Colonic mucosa (tissue), 4 donors: ENCODE measurements around the gene FAM98C. TPM values are rescaled to one million over a fixed set of nuclear protein-coding genes. Genes with fewer than 3 reads are reported as not detected.
A peak's percentile ranks its signal among the peaks of the same experiment; 100 is the strongest.

Source experiments
- DNase-seq: peaks from one replicate; pipeline ENCODE4 v3.0.0-alpha.2; 2020
- H3K27ac ChIP-seq: fragments of 200-600 bp; one replicate; pipeline ENCODE4 v1.8.0; 2021
- H3K27me3 ChIP-seq: fragments of 200-600 bp; one replicate; pipeline ENCODE4 v1.8.0; 2021
- H3K36me3 ChIP-seq: fragments of 200-600 bp; one replicate; pipeline ENCODE4 v1.8.0; 2021
- H3K4me1 ChIP-seq: fragments of 200-600 bp; one replicate; pipeline ENCODE4 v1.8.0; 2021; ENCODE audit warnings: mild to moderate bottlenecking
- H3K4me3 ChIP-seq: fragments of 200-600 bp; one replicate; pipeline ENCODE4 v1.8.0; 2021
- H3K9ac ChIP-seq, 2 donors: one replicate each; pipeline ENCODE4 v1.7.0; 2013; ENCODE audit warnings: control low read depth in 2 of 2, low read depth in 2 of 2, low read length in 2 of 2
- H3K9me3 ChIP-seq: fragments of 200-600 bp; one replicate; pipeline ENCODE4 v1.8.0; 2021
- CTCF ChIP-seq: fragments of 200-600 bp; IDR thresholded peaks from one replicate; pipeline ENCODE4 v1.8.0; 2022; ENCODE audit warnings: antibody characterized with exemption, mild to moderate bottlenecking
- intact Hi-C: fragments of 100-400 bp; cut with DNase I; formaldehyde crosslinking; loops from one replicate; pipeline ENCODE4 v1.14.1; 2022
- total RNA-seq, 2 donors: library from RNA; stranded (reverse); fragmentation: NEBNext Ultra II Directional in 1 of 2; extraction: Animal tissue kit (Norgen Biotek cat#: 25700) in 1 of 2; gene quantifications; one replicate each; pipeline ENCODE4 v1.2.1, GENCODE V29; 2021
- donor health status: healthy.
- donor health status: DM: no; HTN: no; CAD: no.
- donor health status: DM: no; HTN: no; CAD: no.

Gene FAM98C
- total RNA-seq, 2 donors from 2014 or later: 31.4 to 35.4 TPM

- Histone ChIP-seq H3K4me1 (no peaks in the 10 kb centered on the region), H3K36me3 (no peaks in the 10 kb centered on the region), H3K27ac (no peak overlapping the region), H3K9ac (no peak overlapping the region), H3K9me3 (no peaks in the 10 kb centered on the region), H3K27me3 (no peaks in the 10 kb centered on the region), H3K4me3 (no peak overlapping the region)
- DNase-seq: no peak
- intact Hi-C loops: no loop called here
- TF ChIP-seq CTCF: no peak
These were observed 26.3 kb downstream of the FAM98C start for GRCh38 chr19:38429055-38429810.

GRCh38 chr19:38429811-38430156 lies 26.9 kb downstream of the FAM98C start:
- Histone ChIP-seq H3K36me3 (no peaks in the 10 kb centered on the region), H3K27ac (no peak overlapping the region), H3K9ac (no peak overlapping the region), H3K4me1 (no peaks in the 10 kb centered on the region), H3K9me3 (no peaks in the 10 kb centered on the region), H3K27me3 (no peaks in the 10 kb centered on the region), H3K4me3 (no peak overlapping the region)
- no peak for TF ChIP-seq CTCF
- intact Hi-C loops: no loop called here
- DNase-seq: no peak

GRCh38 chr19:38430931-38431330 lies 28.0 kb downstream of the FAM98C start:
- TF ChIP-seq CTCF: no peak
- Histone ChIP-seq H3K27me3 (no peaks in the 10 kb centered on the region), H3K27ac (no peak overlapping the region), H3K36me3 (no peaks in the 10 kb centered on the region), H3K9me3 (no peaks in the 10 kb centered on the region), H3K9ac (no peak overlapping the region), H3K4me1 (no peaks in the 10 kb centered on the region), H3K4me3 (no peak overlapping the region)
- intact Hi-C loops: no loop called here
- DNase-seq: no peak

GRCh38 chr19:38433268-38433733 lies 30.4 kb downstream of the FAM98C start, which contains the start of gene RYR1:
TSS of gene RYR1 (plus strand) at chr19:38433691. CDS start at chr19:38433830, 139 bp downstream.
- no peak for TF ChIP-seq CTCF
- Histone ChIP-seq H3K4me1 (no peaks in the 10 kb centered on the region), H3K27me3 (no peaks in the 10 kb centered on the region), H3K27ac (no peak within 1 kb of the TSS), H3K36me3 (no peaks in the 10 kb centered on the region), H3K4me3 (no peak within 1 kb of the TSS), H3K9ac (no peak within 1 kb of the TSS), H3K9me3 (no peaks in the 10 kb centered on the region)
- DNase-seq: peak; percentile 47
- intact Hi-C loops: no loop called here

- Histone ChIP-seq H3K27me3 (no peaks in the 10 kb centered on the region), H3K9ac (no peak overlapping the region), H3K9me3 (no peaks in the 10 kb centered on the region), H3K4me3 (no peak overlapping the region), H3K4me1 (no peaks in the 10 kb centered on the region), H3K27ac (no peak overlapping the region), H3K36me3 (no peaks in the 10 kb centered on the region)
- DNase-seq: peak; percentile 25
- intact Hi-C loops: no loop called here
- no peak for TF ChIP-seq CTCF
These were observed 31.7 kb downstream of the FAM98C start for GRCh38 chr19:38434549-38435051.
